HEK293 (cell line): Measurements from ENCODE around the gene EPHA6.

Experiments
- CTCF ChIA-PET: fragments of 350-600 bp; formaldehyde crosslinking; extraction: SDS; loops from one replicate; lab custom pipeline; 2021; ENCODE audit warnings: antibody characterized with exemption; lab: Yijun Ruan, JAX
- POLR2A ChIA-PET: fragments of 300-600 bp; formaldehyde crosslinking; extraction: SDS; loops from one replicate; lab custom pipeline; 2020; ENCODE audit warnings: antibody characterized with exemption, inconsistent platforms; lab: Yijun Ruan, JAX
- H3K27ac ChIP-seq: fragments of 200-500 bp; sonication (Bioruptor generic); 2 replicates; pipeline ENCODE4 v1.5.1; 2014; ENCODE audit warnings: low read depth, low read length, control low read depth, inconsistent platforms; ENCODE audit errors: extremely low read depth
- H3K36me3 ChIP-seq, 2 experiments: fragments of 200-500 bp in 1 of 2; sonication (Bioruptor generic) in 1 of 2; 1 replicate in 1 of 2; 2 replicates in 1 of 2; pipeline ENCODE4 v1.5.1; 2014 to 2017; ENCODE audit warnings: inconsistent platforms in 2 of 2, low read length in 2 of 2; ENCODE audit not compliant: control insufficient read depth in 2 of 2, insufficient read depth in 1 of 2
- H3K4me1 ChIP-seq: fragments of 200-500 bp; sonication (Bioruptor generic); 2 replicates; pipeline ENCODE4 v1.5.1; 2014; ENCODE audit warnings: mild to moderate bottlenecking, low read length, inconsistent platforms; ENCODE audit not compliant: control insufficient read depth, insufficient read depth
- H3K4me3 ChIP-seq: 2 replicates; pipeline ENCODE4 v1.5.1; 2011; ENCODE audit warnings: low read depth, mild to moderate bottlenecking, control low read depth, low read length, moderate library complexity
- H3K9me3 ChIP-seq: fragments of 200-500 bp; sonication (Bioruptor generic); 2 replicates; pipeline ENCODE4 v1.5.1; 2014; ENCODE audit warnings: low read depth, low read length, inconsistent platforms; ENCODE audit not compliant: control insufficient read depth, insufficient read depth
- FEZF1 ChIP-seq: fragments of 450-650 bp; formaldehyde crosslinking; IDR thresholded peaks from 2 replicates; pipeline ENCODE4 v1.5.1; 2016; ENCODE audit warnings: missing biosample characterization, missing genetic modification characterization
- GLIS1 ChIP-seq: fragments of 450-650 bp; formaldehyde crosslinking; IDR thresholded peaks from 2 replicates; pipeline ENCODE4 v1.5.1; 2016; ENCODE audit warnings: missing biosample characterization, missing genetic modification characterization
- HOXC10 ChIP-seq: sonication (generic); formaldehyde crosslinking; IDR thresholded peaks from 2 replicates; pipeline ENCODE4 v1.8.1; 2023; ENCODE audit warnings: mild to moderate bottlenecking, missing genetic modification reagents
- KLF10 ChIP-seq: fragments of 450-650 bp; IDR thresholded peaks from 2 replicates; pipeline ENCODE4 v1.5.1; 2018; ENCODE audit warnings: missing biosample characterization, mild to moderate bottlenecking, missing genetic modification characterization
- OVOL3 ChIP-seq: fragments of 450-650 bp; formaldehyde crosslinking; IDR thresholded peaks from 2 replicates; pipeline ENCODE4 v1.5.1; 2016; ENCODE audit warnings: missing biosample characterization, missing genetic modification characterization
- PRDM1 ChIP-seq: fragments of 450-650 bp; formaldehyde crosslinking; IDR thresholded peaks from 2 replicates; pipeline ENCODE4; 2016; ENCODE audit warnings: missing biosample characterization, missing genetic modification characterization
- SETDB1 ChIP-seq: IDR thresholded peaks from one replicate; pipeline ENCODE4 v1.6.1; 2017; ENCODE audit warnings: mild to moderate bottlenecking, low read length, moderate library complexity, mixed read lengths; ENCODE audit not compliant: insufficient read length
- TRIM28 ChIP-seq: IDR thresholded peaks from 2 replicates; pipeline ENCODE4 v1.6.1; 2011; ENCODE audit warnings: low read length, control low read depth, borderline replicate concordance
- ZBTB48 ChIP-seq: fragments of 450-650 bp; formaldehyde crosslinking; IDR thresholded peaks from 2 replicates; pipeline ENCODE4 v1.5.1; 2016; ENCODE audit warnings: missing biosample characterization, missing genetic modification characterization
- ZNF121 ChIP-seq: fragments of 450-650 bp; formaldehyde crosslinking; IDR thresholded peaks from 2 replicates; pipeline ENCODE4 v1.5.1; 2016; ENCODE audit warnings: missing biosample characterization, missing genetic modification characterization
- ZNF133 ChIP-seq: fragments of 450-650 bp; formaldehyde crosslinking; IDR thresholded peaks from 2 replicates; pipeline ENCODE4 v1.5.1; 2016; ENCODE audit warnings: missing biosample characterization, missing genetic modification characterization
- ZNF16 ChIP-seq: fragments of 450-650 bp; formaldehyde crosslinking; IDR thresholded peaks from 2 replicates; pipeline ENCODE4 v1.5.1; 2016; ENCODE audit warnings: low read depth, missing biosample characterization, missing genetic modification characterization
- ZNF184 ChIP-seq: fragments of 450-650 bp; IDR thresholded peaks from 2 replicates; pipeline ENCODE4 v1.5.1; 2018; ENCODE audit warnings: missing biosample characterization, mild to moderate bottlenecking, missing genetic modification characterization
- ZNF202 ChIP-seq: fragments of 450-650 bp; formaldehyde crosslinking; IDR thresholded peaks from 2 replicates; pipeline ENCODE4 v1.5.1; 2016; ENCODE audit warnings: missing biosample characterization, missing genetic modification characterization, borderline replicate concordance
- ZNF23 ChIP-seq: fragments of 450-650 bp; formaldehyde crosslinking; IDR thresholded peaks from 2 replicates; pipeline ENCODE4 v1.5.1; 2016; ENCODE audit warnings: missing biosample characterization, missing genetic modification characterization, borderline replicate concordance
- ZNF248 ChIP-seq: fragments of 450-650 bp; formaldehyde crosslinking; IDR thresholded peaks from 2 replicates; pipeline ENCODE4 v1.5.1; 2017; ENCODE audit warnings: missing biosample characterization, missing genetic modification characterization
- ZNF341 ChIP-seq: fragments of 450-650 bp; formaldehyde crosslinking; IDR thresholded peaks from 2 replicates; pipeline ENCODE4; 2016; ENCODE audit warnings: low read depth, missing biosample characterization, missing genetic modification characterization
- ZNF391 ChIP-seq: fragments of 450-650 bp; formaldehyde crosslinking; IDR thresholded peaks from 2 replicates; pipeline ENCODE4 v1.5.1; 2016; ENCODE audit warnings: low read depth, missing biosample characterization, missing genetic modification characterization, borderline replicate concordance
- ZNF426 ChIP-seq: fragments of 450-650 bp; formaldehyde crosslinking; IDR thresholded peaks from 2 replicates; pipeline ENCODE4 v1.5.1; 2017; ENCODE audit warnings: missing biosample characterization, missing genetic modification characterization, mild to moderate bottlenecking, inconsistent platforms, moderate library complexity
- ZNF549 ChIP-seq: fragments of 450-650 bp; IDR thresholded peaks from 2 replicates; pipeline ENCODE4 v1.5.1; 2018; ENCODE audit warnings: missing biosample characterization, missing genetic modification characterization, mild to moderate bottlenecking, inconsistent platforms, moderate library complexity
- ZNF626 ChIP-seq: fragments of 450-650 bp; sonication (Bioruptor Pico); formaldehyde crosslinking; IDR thresholded peaks from 2 replicates; pipeline ENCODE4 v1.5.1; 2018; ENCODE audit warnings: missing biosample characterization, missing genetic modification characterization, inconsistent platforms
- ZNF654 ChIP-seq: fragments of 450-650 bp; formaldehyde crosslinking; IDR thresholded peaks from 2 replicates; pipeline ENCODE4 v1.5.1; 2016; ENCODE audit warnings: low read depth, missing biosample characterization, missing genetic modification characterization
- ZNF670 ChIP-seq: fragments of 450-650 bp; formaldehyde crosslinking; IDR thresholded peaks from 2 replicates; pipeline ENCODE4 v1.5.1; 2016; ENCODE audit warnings: missing biosample characterization, missing genetic modification characterization, low read depth
- ZNF677 ChIP-seq: fragments of 450-650 bp; IDR thresholded peaks from 2 replicates; pipeline ENCODE4 v1.5.0; 2018; ENCODE audit warnings: missing biosample characterization, mild to moderate bottlenecking, missing genetic modification characterization, moderate library complexity
- TF ChIP-seq, protein P1 (sequence below): fragments of 450-650 bp; formaldehyde crosslinking; IDR thresholded peaks from 2 replicates; pipeline ENCODE4 v1.5.1; 2016; ENCODE audit warnings: missing biosample characterization, missing genetic modification characterization
- TF ChIP-seq, protein P2 (sequence below): fragments of 450-650 bp; formaldehyde crosslinking; IDR thresholded peaks from 2 replicates; pipeline ENCODE4 v1.5.1; 2017; ENCODE audit warnings: missing biosample characterization, mild to moderate bottlenecking, missing genetic modification characterization, moderate library complexity
- TF ChIP-seq, protein P3 (sequence below): fragments of 450-650 bp; formaldehyde crosslinking; IDR thresholded peaks from 2 replicates; pipeline ENCODE4 v1.5.1; 2017; ENCODE audit warnings: missing biosample characterization, missing genetic modification characterization

Gene EPHA6

DNA sequence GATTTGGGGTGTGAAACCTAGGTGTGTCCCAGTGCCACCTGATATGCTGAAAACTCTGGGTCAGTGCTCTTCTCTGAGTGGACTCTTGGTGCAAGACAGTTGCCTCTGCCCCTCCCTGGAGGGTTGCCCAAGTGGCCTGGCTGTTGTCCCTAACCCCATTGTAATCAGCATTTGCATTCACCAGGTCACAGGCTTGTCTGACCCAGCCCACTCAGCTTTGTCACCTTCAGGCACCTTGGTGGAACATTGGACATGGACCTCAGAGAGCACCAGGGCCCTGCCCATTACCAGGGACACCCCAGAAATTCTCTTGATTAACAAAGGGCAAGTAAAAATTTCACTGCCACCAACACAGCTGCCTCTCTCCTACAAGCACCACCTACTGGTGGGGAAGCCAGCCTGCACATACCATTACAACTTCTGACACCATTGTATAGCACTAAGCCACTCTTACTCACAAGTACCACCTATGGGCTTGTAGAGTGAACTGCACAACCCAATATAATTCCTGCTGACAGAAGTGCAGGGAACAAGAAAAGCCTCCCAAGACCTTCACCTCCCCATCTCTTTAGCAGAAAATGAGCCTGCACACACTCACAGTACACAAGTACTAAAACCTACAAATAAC, 324.6 kb downstream of the EPHA6 start:
- TF ChIP-seq ZNF626 (no peak), ZNF16 (no peak), TRIM28 (no peak), HOXC10 (no peak), SETDB1 (no peak), ZNF341 (tag by site-specific recombination) (no peak), OVOL3 (tag by site-specific recombination) (no peak), FEZF1 (tag by site-specific recombination) (no peak), ZNF133 (no peak), ZNF670 (tag by site-specific recombination) (no peak)
- TF ChIP-seq, protein P1, sequence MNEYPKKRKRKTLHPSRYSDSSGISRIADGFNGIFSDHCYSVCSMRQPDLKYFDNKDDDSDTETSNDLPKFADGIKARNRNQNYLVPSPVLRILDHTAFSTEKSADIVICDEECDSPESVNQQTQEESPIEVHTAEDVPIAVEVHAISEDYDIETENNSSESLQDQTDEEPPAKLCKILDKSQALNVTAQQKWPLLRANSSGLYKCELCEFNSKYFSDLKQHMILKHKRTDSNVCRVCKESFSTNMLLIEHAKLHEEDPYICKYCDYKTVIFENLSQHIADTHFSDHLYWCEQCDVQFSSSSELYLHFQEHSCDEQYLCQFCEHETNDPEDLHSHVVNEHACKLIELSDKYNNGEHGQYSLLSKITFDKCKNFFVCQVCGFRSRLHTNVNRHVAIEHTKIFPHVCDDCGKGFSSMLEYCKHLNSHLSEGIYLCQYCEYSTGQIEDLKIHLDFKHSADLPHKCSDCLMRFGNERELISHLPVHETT (tag by site-specific recombination) = no peak
- TF ChIP-seq, protein P2, sequence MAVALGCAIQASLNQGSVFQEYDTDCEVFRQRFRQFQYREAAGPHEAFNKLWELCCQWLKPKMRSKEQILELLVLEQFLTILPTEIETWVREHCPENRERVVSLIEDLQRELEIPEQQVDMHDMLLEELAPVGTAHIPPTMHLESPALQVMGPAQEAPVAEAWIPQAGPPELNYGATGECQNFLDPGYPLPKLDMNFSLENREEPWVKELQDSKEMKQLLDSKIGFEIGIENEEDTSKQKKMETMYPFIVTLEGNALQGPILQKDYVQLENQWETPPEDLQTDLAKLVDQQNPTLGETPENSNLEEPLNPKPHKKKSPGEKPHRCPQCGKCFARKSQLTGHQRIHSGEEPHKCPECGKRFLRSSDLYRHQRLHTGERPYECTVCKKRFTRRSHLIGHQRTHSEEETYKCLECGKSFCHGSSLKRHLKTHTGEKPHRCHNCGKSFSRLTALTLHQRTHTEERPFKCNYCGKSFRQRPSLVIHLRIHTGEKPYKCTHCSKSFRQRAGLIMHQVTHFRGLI (tag by site-specific recombination) = no peak
- TF ChIP-seq, protein P3, sequence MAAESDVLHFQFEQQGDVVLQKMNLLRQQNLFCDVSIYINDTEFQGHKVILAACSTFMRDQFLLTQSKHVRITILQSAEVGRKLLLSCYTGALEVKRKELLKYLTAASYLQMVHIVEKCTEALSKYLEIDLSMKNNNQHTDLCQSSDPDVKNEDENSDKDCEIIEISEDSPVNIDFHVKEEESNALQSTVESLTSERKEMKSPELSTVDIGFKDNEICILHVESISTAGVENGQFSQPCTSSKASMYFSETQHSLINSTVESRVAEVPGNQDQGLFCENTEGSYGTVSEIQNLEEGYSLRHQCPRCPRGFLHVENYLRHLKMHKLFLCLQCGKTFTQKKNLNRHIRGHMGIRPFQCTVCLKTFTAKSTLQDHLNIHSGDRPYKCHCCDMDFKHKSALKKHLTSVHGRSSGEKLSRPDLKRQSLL (tag by site-specific recombination) = no peak
- CTCF ChIA-PET = interaction anchor here (0.6 to 0.8 kb wide), 2 partner anchors 276 to 494 kb away, joined by 3 read pairs; no protein-coding TSS in a partner anchor
- Histone ChIP-seq H3K4me3 (no peak overlapping the region), H3K36me3 (no peaks in the 10 kb centered on the region), H3K27ac (no peak overlapping the region), H3K4me1 (no peaks in the 10 kb centered on the region), H3K9me3 (no peaks in the 10 kb centered on the region)
- POLR2A ChIA-PET = no interaction called here

DNA sequence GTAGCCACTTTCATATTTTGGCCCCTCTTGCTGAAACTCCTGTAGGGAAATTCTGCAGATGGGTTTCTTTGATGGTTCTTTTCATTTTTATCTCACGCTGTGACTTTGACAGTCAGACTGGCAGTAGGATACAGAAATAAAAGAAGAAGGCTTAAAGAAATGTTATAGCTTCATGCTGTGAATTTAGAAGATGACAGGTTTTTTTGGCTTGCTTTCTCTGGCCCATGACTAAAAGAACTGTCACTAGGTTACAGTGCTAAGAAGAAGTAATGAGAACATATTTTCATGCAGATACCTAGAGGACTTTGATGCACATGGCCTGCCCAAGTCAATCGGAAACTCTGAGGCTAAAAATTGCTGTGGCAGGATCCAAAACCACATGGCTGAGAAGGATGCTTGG, 334.5 kb downstream of the EPHA6 start:
- no peak for TF ChIP-seq ZNF184
- TF ChIP-seq, protein P3 (tag by site-specific recombination) = no peak
- TF ChIP-seq ZNF133 = no peak
- no peak for TF ChIP-seq ZNF677 (tag by site-specific recombination)
- no peak for TF ChIP-seq KLF10 (tag by site-specific recombination)
- no peak for TF ChIP-seq ZNF23 (tag by site-specific recombination)
- TF ChIP-seq PRDM1 (tag by site-specific recombination) = no peak
- no peak for TF ChIP-seq ZNF202 (tag by site-specific recombination)
- no peak for TF ChIP-seq ZNF248 (tag by site-specific recombination)
- TF ChIP-seq ZNF391 (tag by site-specific recombination) = no peak
- TF ChIP-seq ZBTB48 (tag by site-specific recombination) = no peak
- no peak for TF ChIP-seq GLIS1 (tag by site-specific recombination)
- TF ChIP-seq ZNF426 = no peak
- no peak for TF ChIP-seq ZNF549 (tag by site-specific recombination)
- no peak for TF ChIP-seq ZNF121 (tag by site-specific recombination)
- no peak for TF ChIP-seq ZNF654 (tag by site-specific recombination)
- CTCF ChIA-PET = no interaction called here
- Histone ChIP-seq H3K4me3 (no peak overlapping the region), H3K36me3 (no peaks in the 10 kb centered on the region), H3K27ac (no peak overlapping the region), H3K9me3 (no peaks in the 10 kb centered on the region), H3K4me1 (no peaks in the 10 kb centered on the region)
- POLR2A ChIA-PET = no interaction called here
